Urinary bladder (tissue), 4 donors: ENCODE data around the gene ARHGAP12. TPM values are rescaled to one million over a fixed set of nuclear protein-coding genes. Genes with fewer than 3 reads are reported as not detected.

Experiments
- DNase-seq: peaks from one replicate; pipeline ENCODE4 v3.0.0-alpha.2; 2015; ENCODE audit errors: extremely low spot score
- H3K27ac ChIP-seq: one replicate; pipeline ENCODE4 v1.5.1; 2013; ENCODE audit warnings: low read depth, mild to moderate bottlenecking, moderate library complexity
- H3K36me3 ChIP-seq: one replicate; pipeline ENCODE4 v1.6.1; 2013; ENCODE audit warnings: mild to moderate bottlenecking, moderate library complexity; ENCODE audit not compliant: insufficient read depth
- H3K4me1 ChIP-seq: one replicate; pipeline ENCODE4 v1.6.1; 2013; ENCODE audit warnings: mild to moderate bottlenecking, moderate library complexity; ENCODE audit not compliant: insufficient read depth
- H3K4me3 ChIP-seq: one replicate; pipeline ENCODE4 v1.5.1; 2013; ENCODE audit warnings: low read depth, low read length
- WGBS: extraction: QIAGEN DNeasy Blood & Tissue Kit; methylation state at CpG from one replicate; pipeline ENCODE4 v1.1.7; 2013; 5-methylcytosine and 5-hydroxymethylcytosine counted together
- polyA plus RNA-seq: library from polyadenylated mRNA; stranded (reverse); fragments of 200-250 nt; gene quantifications from one replicate; pipeline ENCODE4 v1.2.3, GENCODE V29; 2013
- total RNA-seq: library from RNA; depleted of rRNA; stranded (reverse); fragments of >200 nt; gene quantifications from one replicate; pipeline ENCODE4 v1.2.3, GENCODE V29; 2014
- donor health status: healthy with polysubstance abuse.
- donor health status: healthy.

Gene ARHGAP12
- total and polyA plus RNA-seq, 2 donors: 12.8 to 92.4 TPM

DNA sequence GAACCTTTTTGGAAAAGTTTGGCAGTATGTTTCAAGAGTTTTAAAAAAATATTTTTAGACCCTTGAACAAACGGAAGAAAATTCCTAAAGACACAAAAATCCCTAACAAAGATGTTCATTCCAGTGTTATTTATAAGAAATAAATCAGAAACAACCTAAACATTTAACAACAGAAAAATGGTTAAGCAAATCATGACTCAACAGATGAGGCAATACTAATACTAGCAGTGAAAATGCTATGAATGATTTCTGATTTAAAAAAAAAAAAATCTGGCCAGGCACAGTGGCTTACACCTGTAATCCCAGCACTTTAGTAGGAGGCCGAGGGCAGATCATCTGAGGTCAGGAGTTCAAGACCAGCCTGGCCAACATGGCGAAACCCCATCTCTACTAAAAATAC, 61.0 kb downstream of the ARHGAP12 start:
- Histone ChIP-seq H3K4me3 (no peak overlapping the region), H3K4me1 (no peaks in the 10 kb centered on the region), H3K36me3 (no peaks in the 10 kb centered on the region), H3K27ac (no peak overlapping the region)
- no peak for DNase-seq
- 93% methylated on average over 3 of the region's 3 CpGs for WGBS

DNA sequence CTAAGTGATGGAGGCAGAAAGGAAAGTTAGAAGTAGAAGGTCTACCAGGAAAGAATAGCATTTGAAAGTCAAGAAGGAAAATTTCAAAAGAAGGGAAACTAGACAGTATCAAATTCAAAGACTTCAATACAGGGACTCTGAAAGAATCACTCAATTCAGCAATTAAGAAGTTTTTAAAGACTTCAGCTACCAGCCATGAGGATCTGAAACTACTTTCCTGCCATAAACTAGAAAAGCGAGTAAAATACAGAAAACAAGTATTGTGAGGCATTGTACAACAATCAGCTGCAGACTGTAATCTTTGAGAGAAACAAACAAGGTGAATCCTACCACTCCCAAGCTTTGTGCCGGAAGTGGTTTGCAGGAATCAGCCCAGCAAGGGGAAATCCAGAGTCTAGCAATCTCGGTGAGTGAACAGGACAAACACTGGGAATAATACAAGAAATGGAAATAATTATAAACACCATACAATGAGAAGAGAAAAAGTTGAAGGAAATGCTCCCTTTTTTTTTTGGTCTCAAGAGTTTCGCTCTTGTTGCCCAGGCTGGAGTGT, 62.4 kb downstream of the ARHGAP12 start:
- Histone ChIP-seq H3K27ac (no peak overlapping the region), H3K4me1 (no peaks in the 10 kb centered on the region), H3K4me3 (no peak overlapping the region), H3K36me3 (no peaks in the 10 kb centered on the region)
- 85% methylated on average over 4 of the region's 4 CpGs for WGBS
- DNase-seq: no peak

DNA sequence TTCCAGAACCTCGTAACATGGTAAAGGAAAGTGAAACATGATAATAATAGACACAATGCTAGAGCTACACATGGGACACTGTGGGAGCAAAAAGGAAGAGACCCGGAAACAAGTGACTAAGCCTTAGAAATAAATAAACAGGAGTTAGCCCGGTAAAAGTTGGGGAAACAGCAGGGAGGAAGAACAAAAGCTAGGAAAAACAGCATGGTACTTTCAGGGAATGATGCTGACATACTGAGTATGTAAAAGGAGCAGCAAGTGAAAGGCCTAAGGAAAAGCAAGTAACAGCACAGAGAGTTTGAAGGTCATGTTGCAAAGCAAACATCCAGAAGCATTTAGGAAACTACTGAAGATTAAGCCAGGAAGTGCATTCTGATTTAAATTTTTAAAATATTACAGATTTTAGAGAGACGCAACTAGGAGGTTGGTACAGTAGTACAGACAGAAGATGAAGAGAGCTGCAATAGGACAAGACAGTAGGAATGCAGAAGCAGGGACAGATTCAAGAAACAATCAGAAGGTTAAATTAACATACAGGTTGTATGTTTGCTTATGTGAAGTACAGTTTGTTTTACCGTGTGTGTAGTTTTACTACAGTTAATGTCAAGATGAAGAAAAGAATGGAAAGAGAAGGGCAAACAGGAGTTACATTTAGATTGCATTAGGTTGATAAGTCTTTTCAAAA, 63.7 kb downstream of the ARHGAP12 start:
- no peak for DNase-seq
- Histone ChIP-seq H3K4me1 (no peaks in the 10 kb centered on the region), H3K27ac (no peak overlapping the region), H3K4me3 (no peak overlapping the region), H3K36me3 (no peaks in the 10 kb centered on the region)
- WGBS: 47% methylated on average over 5 of the region's 5 CpGs

DNA sequence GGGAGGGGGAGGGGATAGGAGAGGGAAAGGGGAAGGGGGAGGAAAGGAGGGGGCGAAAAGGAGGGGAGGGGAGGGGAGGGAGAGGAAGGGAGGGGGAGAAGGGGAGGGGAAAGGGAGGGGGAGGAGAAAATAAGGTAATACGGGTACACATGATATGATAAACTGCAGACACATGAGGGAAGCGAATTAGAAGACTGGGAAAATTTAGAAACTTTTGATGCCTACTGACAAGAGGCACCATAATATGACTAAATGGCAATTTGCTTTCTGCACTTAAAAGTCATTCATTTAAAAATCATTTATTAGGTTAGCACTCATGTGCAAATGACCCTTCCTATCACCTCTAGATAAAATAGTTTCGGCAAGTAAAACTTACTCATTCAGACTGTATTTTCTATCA, 73.6 kb downstream of the ARHGAP12 start:
- 83% methylated on average over 4 of the region's 4 CpGs for WGBS
- Histone ChIP-seq H3K27ac (no peak overlapping the region), H3K36me3 (peaks cover 2% of the 10 kb centered on the region), H3K4me1 (no peaks in the 10 kb centered on the region), H3K4me3 (no peak overlapping the region)
- no peak for DNase-seq

DNA sequence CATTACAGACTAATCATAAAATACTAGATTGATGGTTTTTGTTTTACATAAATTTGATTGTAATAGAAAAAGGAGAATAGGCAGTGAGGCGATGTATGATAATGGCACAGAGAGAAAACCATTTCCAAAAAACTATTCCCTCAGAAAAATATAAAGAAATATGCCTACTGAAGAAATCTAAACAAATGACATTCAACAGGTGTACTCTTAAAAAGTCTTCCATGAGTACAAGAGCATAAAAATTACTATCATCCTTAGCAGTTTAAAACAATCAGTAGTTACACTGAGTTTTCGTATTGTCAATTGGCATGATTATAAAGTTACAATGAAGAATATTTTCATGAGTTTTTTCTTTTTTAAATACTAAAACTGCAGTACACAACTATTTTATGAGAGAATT, 75.0 kb downstream of the ARHGAP12 start:
- H3K4me1 ChIP-seq: no peaks in the 10 kb centered on the region
- no peak for DNase-seq
- no peak overlapping the region for H3K27ac ChIP-seq
- no peak overlapping the region for H3K4me3 ChIP-seq
- WGBS: 72% methylated on average over 2 of the region's 2 CpGs
- peaks cover 2% of the 10 kb centered on the region for H3K36me3 ChIP-seq

DNA sequence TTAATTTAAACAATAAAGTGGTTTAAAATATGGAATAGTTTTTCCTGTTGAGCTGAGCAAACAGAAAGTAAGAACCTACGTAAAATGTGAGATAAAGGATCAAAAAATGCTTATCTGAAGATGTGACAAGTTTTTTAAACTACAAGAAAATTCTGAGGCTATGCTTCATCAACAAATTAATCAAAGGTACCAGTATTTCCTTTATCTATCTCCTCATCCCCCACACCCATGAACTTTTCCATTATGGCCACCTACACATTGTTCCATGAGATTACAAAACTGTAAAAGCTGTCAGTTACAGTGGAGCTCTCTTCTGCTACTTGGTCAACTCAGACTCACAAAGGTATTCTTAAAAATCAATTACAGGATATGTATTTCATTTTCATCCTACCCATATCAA, 77.4 kb downstream of the ARHGAP12 start:
- 94% methylated on average over 1 of the region's 1 CpG for WGBS
- H3K36me3 ChIP-seq: no peaks in the 10 kb centered on the region
- no peak overlapping the region for H3K27ac ChIP-seq

DNA sequence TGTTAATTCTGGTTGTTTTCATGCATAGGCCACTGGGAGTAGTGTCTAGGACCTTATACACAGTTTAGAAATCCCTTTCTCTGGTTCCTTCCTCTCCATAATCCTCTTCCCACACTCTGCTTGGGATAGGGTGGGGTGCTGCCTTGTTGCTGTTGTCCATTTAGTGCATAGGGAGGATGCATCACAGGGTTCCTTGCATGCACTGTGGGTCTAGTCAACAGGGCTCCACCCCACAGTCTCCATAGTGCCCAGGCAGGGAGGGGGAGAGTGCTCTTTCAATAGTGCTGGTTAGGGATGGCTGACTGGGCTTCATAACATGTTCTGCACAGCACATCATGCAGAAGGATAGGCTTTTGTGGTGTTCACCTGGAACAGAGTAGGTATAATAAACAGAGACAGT, 81.1 kb downstream of the ARHGAP12 start:
- no peak overlapping the region for H3K4me3 ChIP-seq
- no peaks in the 10 kb centered on the region for H3K36me3 ChIP-seq
- no peaks in the 10 kb centered on the region for H3K4me1 ChIP-seq
- no peak overlapping the region for H3K27ac ChIP-seq
- no peak for DNase-seq

More for the DNA sequence above, 77.4 kb downstream of the ARHGAP12 start:
- no peaks in the 10 kb centered on the region for H3K4me1 ChIP-seq
- DNase-seq: no peak
- H3K4me3 ChIP-seq: no peak overlapping the region

DNA sequence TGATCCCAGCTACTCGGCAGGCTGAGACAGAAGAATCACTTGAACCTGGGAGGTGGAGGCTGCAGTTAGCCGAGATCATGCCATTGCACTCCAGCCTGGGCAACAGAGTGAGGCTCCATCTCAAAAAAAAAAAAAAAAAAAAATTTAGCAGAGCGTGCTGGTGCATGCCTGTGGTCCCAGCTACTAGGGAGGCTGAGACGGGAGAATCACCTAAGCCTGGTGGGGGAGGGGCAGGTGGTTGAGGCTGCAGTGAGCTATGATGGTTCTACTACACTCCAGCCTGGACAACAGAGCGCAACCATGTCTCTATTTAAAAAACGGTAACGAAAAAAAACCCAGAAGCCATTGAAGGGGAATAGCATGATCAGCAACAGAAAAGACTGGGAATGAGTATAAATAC, 89.9 kb downstream of the ARHGAP12 start:
- no peak for DNase-seq
- Histone ChIP-seq H3K4me3 (no peak overlapping the region), H3K27ac (no peak overlapping the region), H3K36me3 (no peaks in the 10 kb centered on the region), H3K4me1 (no peaks in the 10 kb centered on the region)
- WGBS: 96% methylated on average over 7 of the region's 7 CpGs

DNA sequence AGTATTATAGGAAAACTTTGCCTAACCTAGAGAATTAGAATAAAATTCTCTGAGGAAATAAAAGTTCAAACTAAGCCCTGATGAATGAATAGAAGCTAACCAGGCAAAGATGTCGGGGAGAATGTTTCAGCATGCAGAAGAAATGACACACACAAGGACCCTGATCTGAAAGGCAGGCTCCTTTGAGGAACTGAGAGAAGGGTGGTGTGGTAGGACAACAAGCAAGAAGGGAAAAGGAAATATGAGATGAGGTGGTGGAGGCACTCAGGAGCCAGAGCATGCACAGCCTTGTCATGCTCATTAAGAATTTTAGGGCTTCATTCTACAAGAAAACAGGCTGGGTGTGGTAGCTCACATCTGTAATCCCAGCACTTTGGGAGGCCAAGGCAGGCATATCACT, 90.6 kb downstream of the ARHGAP12 start:
- Histone ChIP-seq H3K36me3 (no peaks in the 10 kb centered on the region), H3K27ac (no peak overlapping the region), H3K4me1 (no peaks in the 10 kb centered on the region), H3K4me3 (no peak overlapping the region)
- WGBS: 91% methylated on average over 1 of the region's 1 CpG
- no peak for DNase-seq

DNA sequence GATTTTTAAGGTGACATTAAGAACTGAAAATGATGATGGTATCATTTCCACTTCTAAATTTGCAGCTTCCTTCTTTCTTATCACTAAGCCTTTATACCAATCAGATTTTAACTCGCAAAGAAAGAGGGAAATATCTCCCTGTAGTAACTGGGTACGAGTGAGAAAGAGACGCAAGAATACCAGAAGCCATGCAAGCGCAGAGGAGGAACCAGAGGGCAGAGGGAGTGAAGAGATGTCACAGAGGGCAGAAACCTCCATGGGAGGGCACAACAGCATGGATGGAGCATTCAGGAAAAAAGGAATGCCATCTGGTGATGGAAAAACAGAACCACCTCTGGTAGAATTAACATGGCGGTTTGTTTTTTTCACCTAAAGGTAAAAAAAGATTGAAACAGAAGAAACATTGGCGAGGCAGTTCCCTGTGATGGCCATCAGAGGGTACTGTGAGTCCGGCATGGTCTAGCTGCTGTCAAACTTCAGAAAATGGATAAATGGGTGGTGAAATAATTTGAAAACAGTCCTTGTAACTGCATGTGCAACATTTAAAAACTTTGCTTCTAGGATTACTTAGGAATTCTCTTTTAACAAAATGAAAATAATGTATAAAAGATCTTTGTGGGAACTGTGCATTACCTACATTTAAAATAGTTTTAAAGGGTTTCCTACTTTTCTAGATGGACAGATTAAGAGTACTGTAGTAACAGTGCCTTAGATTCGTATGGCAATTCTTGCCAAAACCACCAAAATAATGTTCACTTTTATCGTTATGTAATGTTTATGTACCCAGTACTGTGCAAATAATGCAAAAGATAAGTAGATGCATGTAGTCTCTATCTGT, 91.8 kb downstream of the ARHGAP12 start:
- Histone ChIP-seq H3K27ac (no peak overlapping the region), H3K4me1 (no peaks in the 10 kb centered on the region), H3K36me3 (no peaks in the 10 kb centered on the region), H3K4me3 (no peak overlapping the region)
- WGBS: 83% methylated on average over 9 of the region's 9 CpGs
- DNase-seq: no peak

DNA sequence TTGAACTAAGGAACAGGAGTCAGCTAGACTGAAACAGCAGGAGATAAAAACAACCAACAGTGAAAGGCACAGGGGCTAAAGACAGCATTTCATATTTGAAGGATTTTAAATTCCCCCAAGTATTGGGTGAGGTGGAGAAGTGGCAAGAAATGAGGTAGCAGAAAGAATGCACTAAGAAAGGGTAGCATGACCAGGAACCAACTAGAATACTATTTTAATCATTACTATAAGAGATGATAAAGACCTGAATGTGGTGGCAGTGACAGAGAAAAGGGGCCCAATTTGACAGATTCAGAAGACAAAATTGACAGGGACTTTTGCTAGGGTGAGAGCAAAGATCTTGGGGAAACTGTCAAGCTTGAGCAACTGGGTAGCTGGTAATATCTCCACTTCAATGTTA, 94.9 kb downstream of the ARHGAP12 start:
- Histone ChIP-seq H3K27ac (no peak overlapping the region), H3K36me3 (no peaks in the 10 kb centered on the region), H3K4me3 (no peak overlapping the region), H3K4me1 (no peaks in the 10 kb centered on the region)
- DNase-seq: no peak

DNA sequence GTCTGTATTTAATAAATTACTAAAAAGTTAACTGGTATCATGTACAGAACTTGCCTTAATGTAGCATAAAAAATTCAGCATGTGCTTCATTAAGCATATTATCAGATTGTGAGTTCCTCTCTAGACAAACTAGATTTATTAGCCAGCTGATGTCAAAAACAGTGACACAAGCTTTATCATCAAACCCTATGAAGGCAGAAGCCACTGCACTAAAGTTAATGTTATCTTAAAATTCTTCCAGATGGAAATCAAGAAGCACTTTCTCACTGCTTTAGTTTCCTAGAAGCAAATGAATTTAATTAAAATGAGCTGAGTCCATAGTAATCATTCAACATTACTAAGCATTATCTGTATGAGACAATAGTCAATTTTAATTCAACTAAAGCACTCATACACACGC, 96.4 kb downstream of the ARHGAP12 start:
- Histone ChIP-seq H3K4me1 (no peaks in the 10 kb centered on the region), H3K36me3 (no peaks in the 10 kb centered on the region), H3K27ac (no peak overlapping the region), H3K4me3 (no peak overlapping the region)
- DNase-seq: no peak
- WGBS: 88% methylated on average over 1 of the region's 1 CpG

DNA sequence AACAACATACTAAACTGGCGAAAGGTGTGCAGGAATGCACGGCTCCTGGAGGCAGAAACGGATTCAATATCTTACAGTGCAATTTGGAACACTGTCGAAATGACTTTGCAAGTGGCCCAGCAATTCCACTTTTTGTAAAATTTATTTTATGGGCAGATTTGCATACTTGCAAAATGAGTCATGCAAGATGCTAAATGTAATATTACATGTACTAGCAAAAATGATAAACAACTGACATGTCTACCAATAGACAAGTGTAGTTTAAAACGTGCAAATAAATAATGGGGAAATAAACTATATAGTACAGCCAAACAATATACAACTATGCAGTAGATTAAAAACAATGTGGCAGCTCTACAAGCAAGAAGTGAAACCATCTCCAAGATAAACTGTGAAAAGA, 97.7 kb downstream of the ARHGAP12 start:
- no peaks in the 10 kb centered on the region for H3K36me3 ChIP-seq
- WGBS: 72% methylated on average over 5 of the region's 5 CpGs
- H3K4me3 ChIP-seq: no peak overlapping the region
- no peaks in the 10 kb centered on the region for H3K4me1 ChIP-seq
- H3K27ac ChIP-seq: no peak overlapping the region
- DNase-seq: no peak

DNA sequence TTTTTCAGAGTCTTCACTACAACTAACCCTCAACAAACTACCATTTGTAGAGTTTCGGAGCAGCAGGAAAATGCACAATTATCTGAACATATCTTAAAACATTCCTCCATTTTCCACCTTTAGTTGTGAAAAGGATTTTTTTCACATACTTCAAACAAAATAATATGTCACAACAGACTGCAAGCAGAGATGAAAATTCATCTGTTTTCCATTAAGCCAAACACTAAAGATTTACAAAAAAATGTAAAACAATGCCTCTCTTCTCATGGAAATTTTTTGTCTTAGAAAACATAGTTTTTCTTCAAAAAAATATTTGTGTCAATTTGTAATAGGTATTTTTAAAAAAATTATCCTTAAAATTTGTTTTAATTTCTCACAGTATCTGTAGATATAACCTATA, 98.9 kb downstream of the ARHGAP12 start:
- DNase-seq: no peak
- Histone ChIP-seq H3K36me3 (no peaks in the 10 kb centered on the region), H3K27ac (no peak overlapping the region), H3K4me1 (no peaks in the 10 kb centered on the region), H3K4me3 (no peak overlapping the region)
- 100% methylated on average over 1 of the region's 1 CpG for WGBS
